Measurements from ENCODE around the gene TSPAN18. TPM values are rescaled to one million over a fixed set of nuclear protein-coding genes. Genes with fewer than 3 reads are reported as not detected.

The TSPAN18 gene, protein sequence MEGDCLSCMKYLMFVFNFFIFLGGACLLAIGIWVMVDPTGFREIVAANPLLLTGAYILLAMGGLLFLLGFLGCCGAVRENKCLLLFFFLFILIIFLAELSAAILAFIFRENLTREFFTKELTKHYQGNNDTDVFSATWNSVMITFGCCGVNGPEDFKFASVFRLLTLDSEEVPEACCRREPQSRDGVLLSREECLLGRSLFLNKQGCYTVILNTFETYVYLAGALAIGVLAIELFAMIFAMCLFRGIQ
- under 0.01 and 0.66 TPM in 2 replicates for total RNA-seq

DNA sequence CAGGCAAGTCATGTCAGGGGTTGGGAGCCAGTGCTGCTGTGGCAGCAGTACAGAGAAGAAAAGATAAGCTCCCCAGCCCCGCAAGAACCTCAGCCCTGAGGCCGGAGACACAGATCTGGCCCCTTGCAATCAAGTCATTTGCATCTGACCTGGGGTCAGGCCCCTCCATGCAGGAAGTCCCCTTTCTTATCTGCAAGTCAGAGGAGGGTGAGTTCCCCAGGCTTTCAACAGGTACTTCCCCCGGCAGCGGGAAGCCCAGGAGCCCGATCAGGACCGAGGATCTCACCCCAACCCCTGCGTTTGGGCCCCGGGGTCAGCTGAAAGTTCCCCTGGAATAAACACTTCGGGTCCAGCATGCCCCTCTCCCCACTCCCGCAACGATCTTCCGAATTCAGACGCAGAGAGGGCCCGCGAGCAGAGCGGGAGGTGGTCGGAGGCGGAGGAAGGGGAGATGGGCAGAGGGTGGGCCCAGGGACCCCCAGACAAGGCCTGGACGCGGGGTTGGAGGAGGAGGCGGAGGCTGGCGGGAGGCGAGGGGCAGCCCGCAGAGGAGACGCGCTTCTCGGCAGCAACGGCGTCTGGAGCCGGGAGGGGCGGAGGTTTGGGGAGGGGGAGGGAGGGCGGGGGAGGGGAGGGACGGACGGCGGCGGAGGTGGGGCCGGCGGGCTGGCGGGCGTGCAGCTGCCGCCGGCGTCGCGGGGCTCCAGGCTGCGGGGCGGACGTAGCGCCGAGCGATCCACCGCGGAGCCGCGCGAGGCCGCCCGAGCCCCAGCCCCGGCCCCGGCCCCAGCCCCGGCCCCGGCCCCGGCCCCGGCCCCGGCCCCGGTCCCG is at the start of gene TSPAN18:
Gene TSPAN18, plus strand, starts transcription at position 680 of the 831 bp plus-strand sequence. CDS start 179,455 bp downstream, outside the sequence.

DNA sequence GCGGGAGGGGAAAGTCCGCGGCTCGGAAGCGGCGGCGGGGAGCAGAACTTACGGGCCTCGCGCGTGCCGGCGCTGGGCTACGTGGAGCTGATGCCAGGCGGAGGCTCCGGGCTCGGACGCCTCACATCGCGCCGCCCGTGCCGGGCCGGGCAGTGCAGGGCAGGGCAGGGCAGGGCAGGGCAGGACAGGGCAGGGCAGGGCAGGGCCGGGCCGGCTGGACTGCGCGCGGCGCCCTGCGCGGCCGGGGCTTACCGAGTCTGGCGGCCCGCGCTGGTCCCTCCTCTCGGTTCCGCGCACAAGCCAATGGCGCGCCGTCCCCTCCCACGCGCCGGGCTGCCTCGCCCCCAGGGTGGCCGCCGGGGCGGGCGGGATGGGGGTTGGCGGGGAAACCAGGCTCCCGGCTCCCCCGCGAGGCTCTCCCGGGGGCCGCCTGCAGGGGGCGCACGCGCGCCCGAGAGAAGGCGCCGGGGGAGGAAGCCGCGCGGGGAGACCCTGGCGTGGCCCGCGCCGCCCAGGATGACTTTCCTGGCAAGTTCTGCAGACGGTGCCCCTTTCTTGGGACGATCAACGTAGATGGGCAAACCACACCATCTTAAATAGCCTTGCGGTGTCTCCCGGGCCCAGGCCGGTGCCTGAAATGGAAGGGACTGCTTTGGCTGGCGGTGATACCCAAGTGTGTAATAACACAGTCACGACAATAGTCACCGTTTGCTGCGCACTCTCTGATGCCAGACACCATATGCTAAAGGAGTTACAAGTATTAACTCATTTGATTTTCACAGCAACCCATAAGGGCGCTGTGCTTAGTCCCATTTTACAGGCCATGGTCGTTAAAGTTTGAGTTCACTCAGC is 224.1 kb downstream of the TSPAN18 start, which contains the start of gene TP53I11:
Gene TP53I11, minus strand, starts transcription at position 259 of the 852 bp plus-strand sequence. CDS start 12,548 bp downstream, outside the sequence.

Other genes starting within 250 kb of the TSPAN18 start
- gene CD82, start 161.3 kb upstream of the TSPAN18 start, total RNA-seq = 98.6 and 121 TPM in 2 replicates
- 11.6 and 21.2 TPM in 2 replicates for gene TP53I11, start 223.9 kb downstream of the TSPAN18 start, total RNA-seq

Measured in placental pericyte (primary cell).